Retinal pigment epithelial cell (primary cell): ENCODE measurements around the gene MEPCE.

Experiments used
- DNase-seq: peaks from one replicate; pipeline ENCODE4 v3.0.0-alpha.2; 2010; ENCODE audit warnings: low read depth
- H3K4me3 ChIP-seq: 2 replicates; pipeline ENCODE4 v1.5.1; 2011; ENCODE audit warnings: mild to moderate bottlenecking, low read length, control low read depth, moderate library complexity
- CTCF ChIP-seq: conservative IDR thresholded peaks from 2 replicates; pipeline ENCODE4 v1.5.1; 2011; ENCODE audit warnings: low read depth, low read length, control low read depth, inconsistent platforms

The MEPCE gene

GRCh38 chr7:100483090-100483721 lies 53.6 kb downstream of the MEPCE start:
- peak; percentile 73 for TF ChIP-seq CTCF
- DNase-seq, result no peak
- H3K4me3 ChIP-seq, result peak overlapping the region; percentile 53
